B cell (primary cell): ENCODE results near the gene NIPA2.

Experiments
- EZH2 ChIP-seq: IDR thresholded peaks from 2 replicates; pipeline ENCODE4 v1.6.1; 2012; ENCODE audit warnings: borderline replicate concordance, low read depth, mild to moderate bottlenecking, moderate library complexity, low read length; ENCODE audit not compliant: insufficient read depth, poor library complexity, severe bottlenecking
- TF ChIP-seq, protein P1 (sequence below): fragments of 200-600 bp; IDR thresholded peaks from one replicate; pipeline ENCODE4 v1.8.0; 2022; ENCODE audit warnings: antibody characterized with exemption, mild to moderate bottlenecking

DNA sequence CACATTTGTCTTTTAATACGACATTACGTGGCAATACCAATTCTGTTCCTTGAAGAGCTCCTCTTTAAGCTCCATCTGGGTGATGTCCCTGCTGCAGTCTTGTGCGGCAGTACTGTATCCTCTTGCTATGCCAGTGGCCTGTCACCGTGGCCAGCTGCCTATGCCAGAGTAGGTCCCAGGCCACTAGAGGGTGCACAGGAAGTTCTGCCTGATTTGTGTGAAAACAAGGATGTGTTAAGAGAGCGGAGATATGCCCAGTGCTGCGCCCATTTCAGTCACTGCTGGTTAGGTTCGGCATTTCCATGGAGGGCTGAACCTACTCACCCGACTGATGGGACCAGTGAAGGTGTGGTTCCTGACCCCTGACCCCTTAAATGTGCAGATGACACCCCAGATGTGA, 26.8 kb upstream of the NIPA2 start:
- TF ChIP-seq, protein P1, sequence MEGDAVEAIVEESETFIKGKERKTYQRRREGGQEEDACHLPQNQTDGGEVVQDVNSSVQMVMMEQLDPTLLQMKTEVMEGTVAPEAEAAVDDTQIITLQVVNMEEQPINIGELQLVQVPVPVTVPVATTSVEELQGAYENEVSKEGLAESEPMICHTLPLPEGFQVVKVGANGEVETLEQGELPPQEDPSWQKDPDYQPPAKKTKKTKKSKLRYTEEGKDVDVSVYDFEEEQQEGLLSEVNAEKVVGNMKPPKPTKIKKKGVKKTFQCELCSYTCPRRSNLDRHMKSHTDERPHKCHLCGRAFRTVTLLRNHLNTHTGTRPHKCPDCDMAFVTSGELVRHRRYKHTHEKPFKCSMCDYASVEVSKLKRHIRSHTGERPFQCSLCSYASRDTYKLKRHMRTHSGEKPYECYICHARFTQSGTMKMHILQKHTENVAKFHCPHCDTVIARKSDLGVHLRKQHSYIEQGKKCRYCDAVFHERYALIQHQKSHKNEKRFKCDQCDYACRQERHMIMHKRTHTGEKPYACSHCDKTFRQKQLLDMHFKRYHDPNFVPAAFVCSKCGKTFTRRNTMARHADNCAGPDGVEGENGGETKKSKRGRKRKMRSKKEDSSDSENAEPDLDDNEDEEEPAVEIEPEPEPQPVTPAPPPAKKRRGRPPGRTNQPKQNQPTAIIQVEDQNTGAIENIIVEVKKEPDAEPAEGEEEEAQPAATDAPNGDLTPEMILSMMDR, result no peak
- TF ChIP-seq EZH2, result no peak
